ENCODE measurements around the gene GNAZ.

- no peak for TF ChIP-seq CTCF (IDR thresholded peaks at IDR 0.05)
- no peak for TF ChIP-seq POLR2A (IDR thresholded peaks at IDR 0.05)
Observed at GRCh38 chr22:23100124-23100801, 29.9 kb downstream of the GNAZ start.

Data from ovary (tissue), 3 donors.